ENCODE results near the gene EDIL3. TPM values are rescaled to one million over a fixed set of nuclear protein-coding genes. Genes with fewer than 3 reads are reported as not detected.

The EDIL3 gene
- total and polyA plus RNA-seq, 2 of the 13 experiments (the other 11 are each of a cell fraction or from before 2014, with no cell fraction given), result 0.01 TPM; not detected in 1

DNA sequence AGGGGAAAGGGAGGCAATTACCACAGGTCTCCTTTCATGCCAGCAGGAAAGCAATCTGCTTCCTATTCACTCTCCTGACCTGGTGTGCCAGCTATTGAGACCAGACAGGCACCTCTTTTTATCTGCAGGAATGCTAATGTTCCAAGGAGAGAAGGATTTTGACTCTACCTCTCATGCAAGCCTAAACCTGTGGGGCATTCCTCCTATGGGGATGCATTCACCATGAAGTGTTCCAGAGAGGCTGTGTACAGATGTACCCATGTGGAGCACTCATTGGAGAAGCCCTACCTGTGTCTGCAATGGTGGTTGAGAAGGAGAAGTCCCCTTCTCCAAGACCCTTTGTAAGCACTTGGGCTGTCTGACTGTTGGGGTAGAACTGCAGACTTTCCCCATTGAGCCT lies 45.4 kb upstream of the EDIL3 start:
- no peak overlapping the region for H3K27ac ChIP-seq (ENCODE audit: extremely low read length, insufficient read depth, low read length)
- H3K4me1 ChIP-seq (ENCODE audit: insufficient read depth, low read length), result no peaks in the 10 kb centered on the region
- no peaks in the 10 kb centered on the region for H3K27me3 ChIP-seq (ENCODE audit: control insufficient read depth in 1 of 2, insufficient read depth in 2 of 2, low read length in 2 of 2)
- no peaks in the 10 kb centered on the region for H4K20me1 ChIP-seq (ENCODE audit: insufficient read depth, low read length)
- POLR2A ChIA-PET, result no interaction called here
- CTCF ChIA-PET (ENCODE audit: low intra/inter-chr PET ratio, low total read pairs), result no interaction called here
- no peak for ATAC-seq
- no peak overlapping the region for H3K4me2 ChIP-seq (ENCODE audit: low read depth, low read length)
- no peak for DNase-seq (ENCODE audit: low spot score)
- TF ChIP-seq NFE2L2 (IDR thresholded peaks at IDR 0.05; ENCODE audit: low read length), result no peak
- TF ChIP-seq ZNF230 (CRISPR knock-in tag; IDR thresholded peaks at IDR 0.05), result no peak
- TF ChIP-seq NKX3-1 (CRISPR knock-in tag; IDR thresholded peaks at IDR 0.05), result no peak
- TF ChIP-seq, protein P1, sequence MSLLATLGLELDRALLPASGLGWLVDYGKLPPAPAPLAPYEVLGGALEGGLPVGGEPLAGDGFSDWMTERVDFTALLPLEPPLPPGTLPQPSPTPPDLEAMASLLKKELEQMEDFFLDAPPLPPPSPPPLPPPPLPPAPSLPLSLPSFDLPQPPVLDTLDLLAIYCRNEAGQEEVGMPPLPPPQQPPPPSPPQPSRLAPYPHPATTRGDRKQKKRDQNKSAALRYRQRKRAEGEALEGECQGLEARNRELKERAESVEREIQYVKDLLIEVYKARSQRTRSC (CRISPR knock-in tag; IDR thresholded peaks at IDR 0.05; ENCODE audit: low read depth), result no peak
- TF ChIP-seq, protein P2, sequence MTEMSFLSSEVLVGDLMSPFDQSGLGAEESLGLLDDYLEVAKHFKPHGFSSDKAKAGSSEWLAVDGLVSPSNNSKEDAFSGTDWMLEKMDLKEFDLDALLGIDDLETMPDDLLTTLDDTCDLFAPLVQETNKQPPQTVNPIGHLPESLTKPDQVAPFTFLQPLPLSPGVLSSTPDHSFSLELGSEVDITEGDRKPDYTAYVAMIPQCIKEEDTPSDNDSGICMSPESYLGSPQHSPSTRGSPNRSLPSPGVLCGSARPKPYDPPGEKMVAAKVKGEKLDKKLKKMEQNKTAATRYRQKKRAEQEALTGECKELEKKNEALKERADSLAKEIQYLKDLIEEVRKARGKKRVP (CRISPR knock-in tag; IDR thresholded peaks at IDR 0.05), result no peak
- no peak for TF ChIP-seq ZNF546 (CRISPR knock-in tag; conservative IDR thresholded peaks at IDR 0.05)
- TF ChIP-seq SRSF9 (IDR thresholded peaks at IDR 0.05; ENCODE audit: borderline replicate concordance, insufficient read depth, low read depth, low read length, poor library complexity, severe bottlenecking), result no peak
- TF ChIP-seq ZMAT3 (CRISPR knock-in tag; conservative IDR thresholded peaks at IDR 0.05), result no peak
- TF ChIP-seq, protein P3, sequence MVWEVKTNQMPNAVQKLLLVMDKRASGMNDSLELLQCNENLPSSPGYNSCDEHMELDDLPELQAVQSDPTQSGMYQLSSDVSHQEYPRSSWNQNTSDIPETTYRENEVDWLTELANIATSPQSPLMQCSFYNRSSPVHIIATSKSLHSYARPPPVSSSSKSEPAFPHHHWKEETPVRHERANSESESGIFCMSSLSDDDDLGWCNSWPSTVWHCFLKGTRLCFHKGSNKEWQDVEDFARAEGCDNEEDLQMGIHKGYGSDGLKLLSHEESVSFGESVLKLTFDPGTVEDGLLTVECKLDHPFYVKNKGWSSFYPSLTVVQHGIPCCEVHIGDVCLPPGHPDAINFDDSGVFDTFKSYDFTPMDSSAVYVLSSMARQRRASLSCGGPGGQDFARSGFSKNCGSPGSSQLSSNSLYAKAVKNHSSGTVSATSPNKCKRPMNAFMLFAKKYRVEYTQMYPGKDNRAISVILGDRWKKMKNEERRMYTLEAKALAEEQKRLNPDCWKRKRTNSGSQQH (CRISPR knock-in tag; IDR thresholded peaks at IDR 0.05; ENCODE audit: low read depth), result no peak
- TF ChIP-seq HNRNPL (IDR thresholded peaks at IDR 0.05; ENCODE audit: low read depth, low read length), result no peak
- no peak for TF ChIP-seq ZBTB8A (CRISPR knock-in tag; IDR thresholded peaks at IDR 0.05; ENCODE audit: borderline replicate concordance, low read depth)
- TF ChIP-seq, protein P4, sequence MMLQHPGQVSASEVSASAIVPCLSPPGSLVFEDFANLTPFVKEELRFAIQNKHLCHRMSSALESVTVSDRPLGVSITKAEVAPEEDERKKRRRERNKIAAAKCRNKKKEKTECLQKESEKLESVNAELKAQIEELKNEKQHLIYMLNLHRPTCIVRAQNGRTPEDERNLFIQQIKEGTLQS (CRISPR knock-in tag; IDR thresholded peaks at IDR 0.05), result no peak
- TF ChIP-seq, protein P5, sequence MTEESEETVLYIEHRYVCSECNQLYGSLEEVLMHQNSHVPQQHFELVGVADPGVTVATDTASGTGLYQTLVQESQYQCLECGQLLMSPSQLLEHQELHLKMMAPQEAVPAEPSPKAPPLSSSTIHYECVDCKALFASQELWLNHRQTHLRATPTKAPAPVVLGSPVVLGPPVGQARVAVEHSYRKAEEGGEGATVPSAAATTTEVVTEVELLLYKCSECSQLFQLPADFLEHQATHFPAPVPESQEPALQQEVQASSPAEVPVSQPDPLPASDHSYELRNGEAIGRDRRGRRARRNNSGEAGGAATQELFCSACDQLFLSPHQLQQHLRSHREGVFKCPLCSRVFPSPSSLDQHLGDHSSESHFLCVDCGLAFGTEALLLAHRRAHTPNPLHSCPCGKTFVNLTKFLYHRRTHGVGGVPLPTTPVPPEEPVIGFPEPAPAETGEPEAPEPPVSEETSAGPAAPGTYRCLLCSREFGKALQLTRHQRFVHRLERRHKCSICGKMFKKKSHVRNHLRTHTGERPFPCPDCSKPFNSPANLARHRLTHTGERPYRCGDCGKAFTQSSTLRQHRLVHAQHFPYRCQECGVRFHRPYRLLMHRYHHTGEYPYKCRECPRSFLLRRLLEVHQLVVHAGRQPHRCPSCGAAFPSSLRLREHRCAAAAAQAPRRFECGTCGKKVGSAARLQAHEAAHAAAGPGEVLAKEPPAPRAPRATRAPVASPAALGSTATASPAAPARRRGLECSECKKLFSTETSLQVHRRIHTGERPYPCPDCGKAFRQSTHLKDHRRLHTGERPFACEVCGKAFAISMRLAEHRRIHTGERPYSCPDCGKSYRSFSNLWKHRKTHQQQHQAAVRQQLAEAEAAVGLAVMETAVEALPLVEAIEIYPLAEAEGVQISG (CRISPR knock-in tag; IDR thresholded peaks at IDR 0.05), result no peak
- no peaks in the 10 kb centered on the region for H3K79me2 ChIP-seq (ENCODE audit: insufficient read depth, low read length)
- BruUV-seq (replicated peaks), result no TSS peak
- in situ Hi-C loops (cut with HindIII; ENCODE audit: extremely low pct_ligation_motif_present, low pct_unique_long_range_greater_than_20kb) (no loop called here), intact Hi-C loops (cut with micrococcal nuclease; ENCODE audit: unreplicated experiment) (no loop called here)
- no peak overlapping the region for H2AFZ ChIP-seq (ENCODE audit: low read length)
- no peak overlapping the region for H3K4me3 ChIP-seq (replicated peaks in 1 of 3; ENCODE audit: insufficient read depth in 1 of 3, low read depth in 2 of 3, low read length in 3 of 3)
- FAIRE-seq, result no peak
- no peak overlapping the region for H3K9ac ChIP-seq (ENCODE audit: insufficient read depth, low read depth, low read length)
- no peaks in the 10 kb centered on the region for H3K9me3 ChIP-seq (ENCODE audit: low read length)
- H3K36me3 ChIP-seq (replicated peaks in 1 of 2; ENCODE audit: control insufficient read depth in 1 of 2, insufficient read depth in 2 of 2, low read length in 2 of 2), result no peaks in the 10 kb centered on the region

All from HepG2 (cell line).